GM18526 (cell line): ENCODE results near the gene DCLK3.

ENCODE experiments used
- POLR2A ChIP-seq: IDR thresholded peaks from 3 replicates; pipeline ENCODE4 v1.6.1; 2011; ENCODE audit not compliant: insufficient read length; ENCODE audit errors: extremely low read depth

Gene DCLK3

DNA sequence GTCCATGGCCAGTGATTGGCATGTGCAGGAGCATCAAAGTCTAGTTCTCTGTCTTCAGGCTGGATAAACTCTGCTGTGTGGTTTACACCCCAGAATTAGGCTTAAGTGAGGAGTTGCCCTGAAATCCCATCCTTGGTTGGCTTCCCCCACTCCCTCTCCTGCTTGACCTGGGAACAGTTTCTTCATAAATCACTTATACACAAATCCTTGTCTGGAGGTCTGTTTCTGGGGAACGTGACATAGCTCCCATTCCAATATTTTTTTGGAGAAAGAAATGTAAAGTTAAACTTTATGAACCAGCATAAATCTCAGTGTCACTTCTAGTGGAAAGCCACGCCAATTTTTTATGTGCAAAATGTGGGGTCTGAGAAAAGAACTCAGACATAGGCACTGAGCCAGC, 98.2 kb downstream of the DCLK3 start:
- no peak for TF ChIP-seq POLR2A

DNA sequence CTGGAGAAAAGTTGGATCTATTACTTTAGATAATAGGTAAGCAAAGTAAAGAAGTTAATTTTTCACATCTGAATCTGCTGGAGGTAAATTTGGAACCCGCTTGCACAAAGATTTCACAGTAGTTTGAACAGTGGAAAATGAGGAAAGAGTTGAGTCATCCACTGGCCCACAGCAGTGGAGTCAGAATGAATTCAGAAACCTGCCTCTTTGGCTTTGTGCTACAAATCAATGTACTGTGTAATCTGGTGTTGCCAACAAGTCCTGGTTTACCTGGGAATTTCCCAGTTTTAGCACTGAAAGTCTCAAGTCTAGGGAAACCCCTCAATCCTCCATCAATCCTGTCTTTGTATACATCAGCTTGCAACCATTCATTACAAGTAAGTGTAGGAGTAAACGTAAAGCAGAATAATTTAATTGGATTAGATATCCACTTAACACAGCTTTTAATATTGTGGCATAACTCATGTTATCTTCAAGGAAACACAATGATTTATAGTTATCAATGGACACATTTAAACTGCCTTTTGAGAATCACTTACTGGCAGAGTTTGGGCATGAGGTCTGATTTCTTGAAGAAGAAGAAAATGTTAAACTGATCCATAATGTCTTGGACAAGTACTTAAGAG, 100.6 kb downstream of the DCLK3 start:
- no peak for TF ChIP-seq POLR2A

DNA sequence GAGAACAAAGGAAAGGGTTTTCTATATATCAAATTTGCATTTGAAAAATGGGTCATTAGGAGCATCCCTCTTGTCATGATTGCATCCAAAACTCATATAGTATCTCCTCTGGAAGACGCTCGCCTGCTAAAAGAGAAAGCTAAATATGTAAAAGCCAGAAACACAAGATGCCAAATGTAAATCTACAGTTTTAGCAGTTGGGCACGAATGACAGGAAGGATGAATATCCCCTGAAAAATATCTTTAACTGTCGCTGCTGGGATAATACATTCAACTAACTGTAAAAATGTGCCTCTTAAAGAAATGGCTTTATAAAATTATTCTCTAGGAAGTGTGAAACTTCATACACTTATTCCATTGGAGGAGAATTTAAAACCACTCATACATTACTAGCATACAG, 101.7 kb downstream of the DCLK3 start:
- TF ChIP-seq POLR2A, result no peak
